ENCODE data around the gene PGP.
A peak's percentile ranks its signal among the peaks of the same experiment; 100 is the strongest.

Gene PGP

GRCh38 chr16:2237102-2237482, 22.5 kb upstream of the PGP start:
- DNase-seq (ENCODE audit: low spot score), result no peak

GRCh38 chr16:2236337-2237101, 21.9 kb upstream of the PGP start, which contains the start of gene DNASE1L2:
Gene DNASE1L2 (plus strand): TSS chr16:2236444. CDS start chr16:2236817, 373 bp downstream.
- no peak for DNase-seq (ENCODE audit: low spot score)

- DNase-seq (ENCODE audit: low spot score), result no peak
Observed at GRCh38 chr16:2235695-2236336, 21.2 kb upstream of the PGP start.

- DNase-seq (ENCODE audit: low spot score), result no peak
Observed at GRCh38 chr16:2235234-2235651, 20.6 kb upstream of the PGP start.

- no peak for DNase-seq (ENCODE audit: low spot score)
Observed at GRCh38 chr16:2234813-2235170, 20.2 kb upstream of the PGP start.

- no peak for DNase-seq (ENCODE audit: low spot score)
Observed at GRCh38 chr16:2233872-2234812, 19.5 kb upstream of the PGP start.

- DNase-seq (ENCODE audit: low spot score), result no peak
Observed at GRCh38 chr16:2233046-2233775, 18.6 kb upstream of the PGP start.

- no peak for DNase-seq (ENCODE audit: low spot score)
Observed at GRCh38 chr16:2232094-2232990, 17.7 kb upstream of the PGP start.

- no peak for DNase-seq (ENCODE audit: low spot score)
Observed at GRCh38 chr16:2231016-2231931, 16.6 kb upstream of the PGP start.

GRCh38 chr16:2230376-2230775, 15.7 kb upstream of the PGP start:
- DNase-seq (ENCODE audit: low spot score), result no peak

GRCh38 chr16:2229632-2230250, 15.1 kb upstream of the PGP start:
- DNase-seq (ENCODE audit: low spot score), result no peak

- DNase-seq (ENCODE audit: low spot score), result no peak
Observed at GRCh38 chr16:2229091-2229490, 14.5 kb upstream of the PGP start.

- DNase-seq (ENCODE audit: low spot score), result no peak
Observed at GRCh38 chr16:2228161-2228824, 13.7 kb upstream of the PGP start.

GRCh38 chr16:2226918-2227317, 12.3 kb upstream of the PGP start:
- DNase-seq (ENCODE audit: low spot score), result no peak

- DNase-seq (ENCODE audit: low spot score), result no peak
Observed at GRCh38 chr16:2226245-2226793, 11.7 kb upstream of the PGP start.

GRCh38 chr16:2223942-2224486, 9.4 kb upstream of the PGP start:
- DNase-seq (ENCODE audit: low spot score), result peak; percentile 25

GRCh38 chr16:2223221-2223941, 8.7 kb upstream of the PGP start, which contains the start of gene E4F1:
Gene E4F1 (plus strand): TSS chr16:2223591. CDS start chr16:2223614, 23 bp downstream.
- DNase-seq (ENCODE audit: low spot score), result peak; percentile 98
